SW480 (cell line): ENCODE data around the gene TEX13C.
"Not testable (repeated sequence)": the region's sequence is repeated elsewhere in the genome, so short reads cannot be mapped to it uniquely, and the experiment has no call there.

Experiments used
- DNase-seq: peaks from one replicate; pipeline ENCODE4 v3.0.0-alpha.2; 2016; ENCODE audit warnings: low spot score

Gene TEX13C

GRCh38 chrX:125319646-125320521, at the start of gene TEX13C:
TEX13C (plus strand) TSS chrX:125319871; CDS start chrX:125320120, 249 bp downstream.
- DNase-seq = no peak

- no peak for DNase-seq
Observed at GRCh38 chrX:125287282-125287681, 32.4 kb upstream of the TEX13C start.

GRCh38 chrX:125288343-125288742, 31.3 kb upstream of the TEX13C start:
- no peak for DNase-seq

- peak; percentile 73 for DNase-seq
Observed at GRCh38 chrX:125289209-125289608, 30.5 kb upstream of the TEX13C start.

GRCh38 chrX:125289920-125290319, 29.8 kb upstream of the TEX13C start:
- DNase-seq = no peak

- no peak for DNase-seq
Observed at GRCh38 chrX:125291124-125291523, 28.5 kb upstream of the TEX13C start.

GRCh38 chrX:125293850-125294780, 25.6 kb upstream of the TEX13C start:
- DNase-seq = no peak

GRCh38 chrX:125295337-125295736, 24.3 kb upstream of the TEX13C start:
- no peak for DNase-seq

- DNase-seq = no peak
Observed at GRCh38 chrX:125298871-125299270, 20.8 kb upstream of the TEX13C start.

GRCh38 chrX:125306335-125306866, 13.3 kb upstream of the TEX13C start:
- no peak for DNase-seq

GRCh38 chrX:125308653-125309052, 11.0 kb upstream of the TEX13C start:
- DNase-seq = no peak

- DNase-seq = not testable (repeated sequence)
Observed at GRCh38 chrX:125319166-125319565, 505 bp upstream of the TEX13C start.

- no peak for DNase-seq
Observed at GRCh38 chrX:125322431-125322830, 2.8 kb downstream of the TEX13C start.

GRCh38 chrX:125326599-125326998, 6.9 kb downstream of the TEX13C start:
- DNase-seq = no peak

GRCh38 chrX:125327891-125328290, 8.2 kb downstream of the TEX13C start:
- DNase-seq = no peak

GRCh38 chrX:125333583-125333982, 13.9 kb downstream of the TEX13C start:
- no peak for DNase-seq

GRCh38 chrX:125340490-125340889, 20.8 kb downstream of the TEX13C start:
- DNase-seq = no peak

- DNase-seq = no peak
Observed at GRCh38 chrX:125374169-125374568, 54.5 kb downstream of the TEX13C start.
